ENCODE measurements around the gene SAMD14.

Gene SAMD14

GRCh38 chr17:50169881-50170459, 40.0 kb upstream of the SAMD14 start:
- no peak for TF ChIP-seq CTCF (IDR thresholded peaks at IDR 0.05; ENCODE audit: low read depth, low read length, missing control alignments)
- in situ Hi-C loops (cut with HindIII; ENCODE audit: low sequenced_read_pairs), result loop anchor here (10.0 kb wide), 1 partner anchor 125 kb away; no protein-coding TSS in a partner anchor
- no peak for DNase-seq (ENCODE audit: low read depth)
- no peak overlapping the region for H3K4me3 ChIP-seq (ENCODE audit: low read depth, low read length)

GRCh38 chr17:50169121-50169764, 39.3 kb upstream of the SAMD14 start:
- in situ Hi-C loops (cut with HindIII; ENCODE audit: low sequenced_read_pairs), result no loop called here
- peak; percentile 43 for DNase-seq (ENCODE audit: low read depth)
- peak; percentile 94 for TF ChIP-seq CTCF (IDR thresholded peaks at IDR 0.05; ENCODE audit: low read depth, low read length, missing control alignments)
- no peak overlapping the region for H3K4me3 ChIP-seq (ENCODE audit: low read depth, low read length)

GRCh38 chr17:50168319-50168718, 38.4 kb upstream of the SAMD14 start:
- TF ChIP-seq CTCF (IDR thresholded peaks at IDR 0.05; ENCODE audit: low read depth, low read length, missing control alignments), result no peak
- DNase-seq (ENCODE audit: low read depth), result no peak
- in situ Hi-C loops (cut with HindIII; ENCODE audit: low sequenced_read_pairs), result no loop called here
- no peak overlapping the region for H3K4me3 ChIP-seq (ENCODE audit: low read depth, low read length)

GRCh38 chr17:50167371-50167770, 37.4 kb upstream of the SAMD14 start:
- TF ChIP-seq CTCF (IDR thresholded peaks at IDR 0.05; ENCODE audit: low read depth, low read length, missing control alignments), result no peak
- in situ Hi-C loops (cut with HindIII; ENCODE audit: low sequenced_read_pairs), result no loop called here
- no peak overlapping the region for H3K4me3 ChIP-seq (ENCODE audit: low read depth, low read length)
- no peak for DNase-seq (ENCODE audit: low read depth)

GRCh38 chr17:50166518-50167181, 36.7 kb upstream of the SAMD14 start:
- H3K4me3 ChIP-seq (ENCODE audit: low read depth, low read length), result no peak overlapping the region
- in situ Hi-C loops (cut with HindIII; ENCODE audit: low sequenced_read_pairs), result no loop called here
- no peak for DNase-seq (ENCODE audit: low read depth)
- no peak for TF ChIP-seq CTCF (IDR thresholded peaks at IDR 0.05; ENCODE audit: low read depth, low read length, missing control alignments)

- no peak for DNase-seq (ENCODE audit: low read depth)
- in situ Hi-C loops (cut with HindIII; ENCODE audit: low sequenced_read_pairs), result no loop called here
- TF ChIP-seq CTCF (IDR thresholded peaks at IDR 0.05; ENCODE audit: low read depth, low read length, missing control alignments), result no peak
- H3K4me3 ChIP-seq (ENCODE audit: low read depth, low read length), result no peak within 1 kb of the TSS
These were observed 36.0 kb upstream of the SAMD14 start, which contains the start of gene SGCA for GRCh38 chr17:50165867-50166517. TSS of gene SGCA (plus strand) at chr17:50166005. CDS start at chr17:50166041, 36 bp downstream.

Data from astrocyte of the cerebellum (primary cell).